Measurements from ENCODE around the gene DDTL. TPM values are rescaled to one million over a fixed set of nuclear protein-coding genes. Genes with fewer than 3 reads are reported as not detected.
"Not testable (repeated sequence)": the region's sequence is repeated elsewhere in the genome, so short reads cannot be mapped to it uniquely, and the experiment has no call there.

Gene DDTL
- total RNA-seq, 1 donor from 2014 or later, result 1.7 TPM

GRCh38 chr22:23970201-23970641 lies 3.5 kb downstream of the DDTL start:
- no peak for DNase-seq (ENCODE audit: low read depth)

GRCh38 chr22:23970816-23971486 lies 4.3 kb downstream of the DDTL start:
- no peak for DNase-seq (ENCODE audit: low read depth)

GRCh38 chr22:23971927-23972326 lies 5.2 kb downstream of the DDTL start:
- not testable (repeated sequence) for DNase-seq (ENCODE audit: low read depth)

- not testable (repeated sequence) for DNase-seq (ENCODE audit: low read depth)
Measured at GRCh38 chr22:23974345-23974744, 7.7 kb downstream of the DDTL start, which contains the start of gene DDT. Gene DDT (minus strand): TSS chr22:23974441. CDS start chr22:23974414, 27 bp downstream.

GRCh38 chr22:23974836-23975352 lies 8.2 kb downstream of the DDTL start:
- DNase-seq (ENCODE audit: low read depth), result not testable (repeated sequence)

GRCh38 chr22:23977304-23977703 lies 10.6 kb downstream of the DDTL start:
- not testable (repeated sequence) for DNase-seq (ENCODE audit: low read depth)

- DNase-seq (ENCODE audit: low read depth), result not testable (repeated sequence)
Measured at GRCh38 chr22:23979557-23980240, 13.0 kb downstream of the DDTL start, which contains the start of gene GSTT2. Gene GSTT2 (plus strand): TSS chr22:23980134.

GRCh38 chr22:23980567-23980966 lies 13.9 kb downstream of the DDTL start:
- not testable (repeated sequence) for DNase-seq (ENCODE audit: low read depth)

- DNase-seq (ENCODE audit: low read depth), result no peak
Measured at GRCh38 chr22:23984430-23984829, 17.7 kb downstream of the DDTL start.

- not testable (repeated sequence) for DNase-seq (ENCODE audit: low read depth)
Measured at GRCh38 chr22:23986089-23986488, 19.4 kb downstream of the DDTL start.

GRCh38 chr22:23986538-23987178 lies 20.0 kb downstream of the DDTL start:
- not testable (repeated sequence) for DNase-seq (ENCODE audit: low read depth)

GRCh38 chr22:23989583-23990244 lies 23.0 kb downstream of the DDTL start:
- not testable (repeated sequence) for DNase-seq (ENCODE audit: low read depth)

GRCh38 chr22:23993080-23993479 lies 26.4 kb downstream of the DDTL start:
- DNase-seq (ENCODE audit: low read depth), result not testable (repeated sequence)

GRCh38 chr22:23993581-23994177 lies 27.0 kb downstream of the DDTL start:
- not testable (repeated sequence) for DNase-seq (ENCODE audit: low read depth)

- no peak for DNase-seq (ENCODE audit: low read depth)
Measured at GRCh38 chr22:23997092-23997491, 30.4 kb downstream of the DDTL start.

- DNase-seq (ENCODE audit: low read depth), result not testable (repeated sequence)
Measured at GRCh38 chr22:23999779-24000178, 33.1 kb downstream of the DDTL start.

GRCh38 chr22:24001314-24001713 lies 34.6 kb downstream of the DDTL start:
- DNase-seq (ENCODE audit: low read depth), result no peak

- DNase-seq (ENCODE audit: low read depth), result no peak
Measured at GRCh38 chr22:24002272-24002671, 35.6 kb downstream of the DDTL start.

- no peak for DNase-seq (ENCODE audit: low read depth)
Measured at GRCh38 chr22:24002851-24003250, 36.2 kb downstream of the DDTL start.

- DNase-seq (ENCODE audit: low read depth), result no peak
Measured at GRCh38 chr22:24003887-24004286, 37.2 kb downstream of the DDTL start.

GRCh38 chr22:24005201-24005600 lies 38.5 kb downstream of the DDTL start, which contains the start of gene GSTT4:
Gene GSTT4 (minus strand): TSS chr22:24005453. CDS start chr22:24005356, 97 bp downstream.
- no peak for DNase-seq (ENCODE audit: low read depth)

All from renal cortical epithelial cell (primary cell).